GM12878 (cell line): ENCODE data around the gene SNHG17. TPM values are rescaled to one million over a fixed set of nuclear protein-coding genes. Genes with fewer than 3 reads are reported as not detected.

Source experiments
- ATAC-seq: fragments of 200-7000 bp; cut with Tn5 transposase; 3 replicates; pipeline ENCODE4 v1.9.1; 2020; ENCODE audit warnings: mild to moderate bottlenecking, moderate library complexity
- BruUV-seq: library from RNA; stranded (reverse); fragments of 400-500 nt; replicated peaks from 2 replicates; lab custom pipeline; 2021; lab: Mats Ljungman, UMichigan
- CTCF ChIA-PET: fragments of 300-600 bp; sonication (Branson Sonifier 250); formaldehyde crosslinking; extraction: SDS; loops from one replicate; lab custom pipeline; 2021; ENCODE audit warnings: inconsistent platforms; lab: Yijun Ruan, JAX
- POLR2A ChIA-PET: fragments of 350-600 bp; formaldehyde crosslinking; extraction: SDS; loops from one replicate; lab custom pipeline; 2021; ENCODE audit warnings: inconsistent platforms; lab: Charles Lee
- RAD21 ChIA-PET: fragments of 300-600 bp; sonication (Branson Sonifier 250); formaldehyde crosslinking; loops from one replicate; lab custom pipeline; 2023; ENCODE audit warnings: antibody characterized with exemption; ENCODE audit not compliant: unreplicated experiment; lab: Charles Lee
- SMC1A ChIA-PET: fragments of 300-600 bp; sonication (Branson Sonifier 250); formaldehyde crosslinking; loops from one replicate; lab custom pipeline; 2023; ENCODE audit not compliant: unreplicated experiment, uncharacterized antibody; lab: Charles Lee
- DNase-seq: peaks from one replicate; pipeline ENCODE4 v3.0.0-alpha.2; 2011; ENCODE audit warnings: low read depth, low spot score
- FAIRE-seq: peaks from 3 replicates; lab custom pipeline; 2011; peaks lifted over from hg19 to GRCh38; lab: Jason Lieb, UNC
- H2AFZ ChIP-seq: 2 replicates; pipeline ENCODE4 v1.6.0; 2011; ENCODE audit warnings: low read depth, low read length, control low read depth; ENCODE audit not compliant: control insufficient read depth
- H3K27ac ChIP-seq: 2 replicates; pipeline ENCODE4 v1.5.1; 2011; ENCODE audit warnings: control low read depth; ENCODE audit not compliant: control insufficient read depth, insufficient read depth
- H3K27me3 ChIP-seq, 2 experiments: replicated peaks in 1 of 2; 2 replicates each; pipeline versions ENCODE4 v1.6.0 to v1.6.1; 2011; ENCODE audit warnings: low read length in 1 of 2; ENCODE audit not compliant: control insufficient read depth in 2 of 2, insufficient read depth in 2 of 2
- H3K36me3 ChIP-seq, 2 experiments: 2 replicates each; pipeline ENCODE4 v1.5.1; 2011; ENCODE audit warnings: low read length in 1 of 2; ENCODE audit not compliant: control insufficient read depth in 2 of 2, insufficient read depth in 2 of 2
- H3K4me1 ChIP-seq: 2 replicates; pipeline ENCODE4 v1.6.1; 2011; ENCODE audit warnings: mild to moderate bottlenecking, low read length, moderate library complexity, mixed read lengths; ENCODE audit not compliant: control insufficient read depth, insufficient read depth
- H3K4me2 ChIP-seq: 2 replicates; pipeline ENCODE4 v1.6.0; 2011; ENCODE audit warnings: control low read depth; ENCODE audit not compliant: control insufficient read depth, insufficient read depth
- H3K4me3 ChIP-seq: fragments of 200-600 bp; sonication (generic); 2 replicates; pipeline ENCODE4 v1.5.1; 2016
- H3K79me2 ChIP-seq: 2 replicates; pipeline ENCODE4 v1.6.0; 2011; ENCODE audit warnings: low read length; ENCODE audit not compliant: control insufficient read depth, insufficient read depth
- H3K9ac ChIP-seq: 2 replicates; pipeline ENCODE4 v1.8.0; 2011; ENCODE audit warnings: low read length, control low read depth, mixed read lengths; ENCODE audit not compliant: control insufficient read depth, insufficient read depth
- H3K9me3 ChIP-seq: replicated peaks from 3 replicates; pipeline ENCODE4 v1.5.1; 2011; ENCODE audit warnings: mild to moderate bottlenecking, low read length; ENCODE audit not compliant: control insufficient read depth, insufficient read depth
- H4K20me1 ChIP-seq: 2 replicates; pipeline ENCODE4 v1.6.0; 2011; ENCODE audit not compliant: control insufficient read depth, insufficient read depth
- EP300 ChIP-seq, 2 experiments: fragments of 150-350 bp in 1 of 2; IDR thresholded peaks; 2 replicates each; pipeline ENCODE4 v1.6.1; 2011 to 2012; ENCODE audit warnings: low read depth in 2 of 2, low read length in 2 of 2, borderline replicate concordance in 1 of 2, improper control_type of control experiment in 1 of 2, inconsistent platforms in 1 of 2; ENCODE audit not compliant: control insufficient read depth in 1 of 2
- ETV6 ChIP-seq, 2 experiments: fragments of 450-650 bp in 1 of 2; IDR thresholded peaks in 1 of 2; conservative IDR thresholded peaks in 1 of 2; 2 replicates each; pipeline ENCODE4 v1.6.1; 2014; ENCODE audit warnings: antibody characterized with exemption in 1 of 2, borderline replicate concordance in 1 of 2, low read depth in 1 of 2, mild to moderate bottlenecking in 1 of 2, moderate library complexity in 1 of 2
- FOS ChIP-seq: IDR thresholded peaks from 3 replicates; pipeline ENCODE4 v1.6.1; 2011; ENCODE audit warnings: borderline replicate concordance; ENCODE audit not compliant: insufficient read length; ENCODE audit errors: extremely low read depth
- HDGF ChIP-seq: fragments of 450-650 bp; IDR thresholded peaks from 2 replicates; pipeline ENCODE4 v1.6.1; 2016; ENCODE audit warnings: antibody characterized with exemption
- IRF3 ChIP-seq: fragments of 450-650 bp; IDR thresholded peaks from 2 replicates; pipeline ENCODE4 v1.6.1; 2014; ENCODE audit warnings: mild to moderate bottlenecking
- IRF5 ChIP-seq: fragments of 450-650 bp; IDR thresholded peaks from 2 replicates; pipeline ENCODE4 v1.6.1; 2017; ENCODE audit warnings: borderline replicate concordance
- KDM1A ChIP-seq: fragments of 200-600 bp; sonication (generic); IDR thresholded peaks from 2 replicates; pipeline ENCODE4 v1.6.1; 2016; ENCODE audit warnings: borderline replicate concordance
- RFX5 ChIP-seq: IDR thresholded peaks from 2 replicates; pipeline ENCODE4 v1.6.1; 2011; ENCODE audit warnings: low read depth, low read length, improper control_type of control experiment
- SMAD5 ChIP-seq: IDR thresholded peaks from 2 replicates; pipeline ENCODE4 v1.6.1; 2016; ENCODE audit warnings: antibody characterized with exemption, low read depth
- SUPT20H ChIP-seq: IDR thresholded peaks from 2 replicates; pipeline ENCODE4 v1.6.1; 2011; ENCODE audit warnings: low read depth, mild to moderate bottlenecking, low read length, moderate library complexity, borderline replicate concordance; ENCODE audit not compliant: control insufficient read depth
- ZNF207 ChIP-seq: fragments of 450-650 bp; IDR thresholded peaks from 2 replicates; pipeline ENCODE4 v1.6.1; 2014; ENCODE audit warnings: antibody characterized with exemption, mild to moderate bottlenecking, borderline replicate concordance
- ZNF217 ChIP-seq: fragments of 450-650 bp; IDR thresholded peaks from 2 replicates; pipeline ENCODE4 v1.6.1; 2017; ENCODE audit warnings: antibody characterized with exemption, mild to moderate bottlenecking
- WGBS: methylation state at CpG from one replicate; pipeline ENCODE4 v1.1.6; 2016; ENCODE audit warnings: low lambda C conversion rate; ENCODE audit not compliant: insufficient replicate concordance, insufficient coverage; ENCODE audit errors: missing lambda C conversion rate; 5-methylcytosine and 5-hydroxymethylcytosine counted together
- in situ Hi-C: fragments of 300-500 bp; cut with MboI; formaldehyde crosslinking; loops from 9 replicates; pipeline ENCODE4 v1.14.3; 2018; ENCODE audit warnings: mixed read lengths
- intact Hi-C: fragments of 100-400 bp; cut with micrococcal nuclease; formaldehyde crosslinking; loops from one replicate; pipeline ENCODE4 v1.14.2; 2022; ENCODE audit not compliant: unreplicated experiment
- polyA plus RNA-seq, 11 experiments: library from polyadenylated mRNA; depleted of rRNA in 4 of 11; unstranded in 6 of 11; stranded (reverse) in 5 of 11; fragments of >200 nt; fragmentation: Nextera tagmentation in 4 of 11; fragmentation: Illumina TruSeq in 1 of 11; extraction: Ambion mirVana in 4 of 11; extraction: Trizol in 1 of 11; gene quantifications; 1 replicate in 1 of 11; 2 replicates in 10 of 11; pipeline versions ENCODE4 v1.2.1 to v1.2.3, GENCODE V29; 2011 to 2016; ENCODE audit warnings: inconsistent platforms in 2 of 11, missing spikeins in 2 of 11, low read depth in 1 of 11
- total RNA-seq, 4 experiments: library from RNA; depleted of rRNA in 3 of 4; stranded (reverse); fragments of >200 nt in 3 of 4; fragmentation: Illumina TruSeq in 1 of 4; extraction: Trizol in 1 of 4; gene quantifications; 2 replicates each; pipeline versions ENCODE4 v1.2.1 to v1.2.3, GENCODE V29; 2013 to 2021

SNHG17 gene
- total and polyA plus RNA-seq, 10 of the 15 experiments (the other 5 are each of a cell fraction or from before 2014, with no cell fraction given), result 20.8 to 63.0 (median 33.9) TPM

- ATAC-seq (no peak), FAIRE-seq (no peak), DNase-seq (no peak)
- H3K36me3 ChIP-seq, result no peaks in the 10 kb centered on the region
- ChIA-PET CTCF (interaction anchor here (0.6 to 2.3 kb wide), 5 partner anchors 12 to 153 kb away, joined by 3 to 6 read pairs (median 3); no protein-coding TSS in a partner anchor), RAD21 (no interaction called here), POLR2A (no interaction called here), SMC1A (no interaction called here)
- no peak overlapping the region for H3K9ac ChIP-seq
- no peaks in the 10 kb centered on the region for H4K20me1 ChIP-seq
- TF ChIP-seq RFX5, result no peak
- no peak for TF ChIP-seq ZNF217
- no peak for TF ChIP-seq IRF5
- TF ChIP-seq SUPT20H, result no peak
- no peak for TF ChIP-seq KDM1A
- H3K4me2 ChIP-seq, result no peak overlapping the region
- H3K27me3 ChIP-seq, result no peaks in the 10 kb centered on the region; a peak in 2 of 4 replicates
- no TSS peak for BruUV-seq
- no peak overlapping the region for H3K4me3 ChIP-seq
- H2AFZ ChIP-seq, result no peak overlapping the region
- WGBS, result 19% methylated on average over 5 of the region's 5 CpGs
- H3K4me1 ChIP-seq, result no peaks in the 10 kb centered on the region
- no peak overlapping the region for H3K27ac ChIP-seq
- no peaks in the 10 kb centered on the region for H3K9me3 ChIP-seq
- no peaks in the 10 kb centered on the region for H3K79me2 ChIP-seq
- intact Hi-C loops, result no loop called here
- in situ Hi-C loops, result no loop called here
Measured at GRCh38 chr20:38373898-38374297, 61.2 kb downstream of the SNHG17 start.

GRCh38 chr20:38373231-38373867 lies 61.8 kb downstream of the SNHG17 start:
- ChIA-PET CTCF (interaction anchor here (0.8 to 2.3 kb wide), 3 partner anchors 12 to 17 kb away, joined by 3 to 6 read pairs (median 3); no protein-coding TSS in a partner anchor), POLR2A (no interaction called here)
- intact Hi-C loops, result no loop called here

More at GRCh38 chr20:38373231-38373867, 61.8 kb downstream of the SNHG17 start:
- Histone ChIP-seq H3K9ac (no peak overlapping the region), H3K27me3 (no peaks in the 10 kb centered on the region; a peak in 2 of 4 replicates), H3K9me3 (no peaks in the 10 kb centered on the region), H3K4me3 (no peak overlapping the region), H2AFZ (no peak overlapping the region), H3K4me1 (no peaks in the 10 kb centered on the region), H3K36me3 (no peaks in the 10 kb centered on the region), H3K27ac (no peak overlapping the region), H4K20me1 (no peaks in the 10 kb centered on the region), H3K79me2 (no peaks in the 10 kb centered on the region), H3K4me2 (no peak overlapping the region)
- WGBS, result 20% methylated on average over 7 of the region's 7 CpGs
- TF ChIP-seq HDGF (no peak), ETV6 (conservative IDR thresholded peaks at IDR 0.05 in 1 of 2, IDR thresholded peaks at IDR 0.05 in 1 of 2; ENCODE audit: borderline replicate concordance in 1 of 2, low read depth in 1 of 2) (no peak), ZNF207 (no peak), IRF3 (no peak), FOS (no peak), SMAD5 (no peak), EP300 (IDR thresholded peaks at IDR 0.05; ENCODE audit: borderline replicate concordance in 1 of 2, control insufficient read depth in 1 of 2, low read depth in 2 of 2, low read length in 2 of 2) (no peak)
- FAIRE-seq (no peak), DNase-seq (no peak), ATAC-seq (no peak)
- BruUV-seq, result no TSS peak
- in situ Hi-C loops, result no loop called here
- RAD21 ChIA-PET, result no interaction called here
- SMC1A ChIA-PET, result no interaction called here
